Stimulated activated naive CD8-positive, alpha-beta T cell treated with anti-CD3 and anti-CD28 coated beads, Interleukin-15, amount 100 ng/mL, for 72 hours (primary cell): ENCODE data around the gene RSU1.
A peak's percentile ranks its signal among the peaks of the same experiment; 100 is the strongest.
"Not testable (repeated sequence)": the region's sequence is repeated elsewhere in the genome, so short reads cannot be mapped to it uniquely, and the experiment has no call there.

Experiments used
- ATAC-seq: fragments of 150-1000 bp; cut with Tn5 transposase; 2 replicates; pipeline ENCODE4 v1.10.0; 2021; ENCODE audit warnings: mild to moderate bottlenecking, moderate library complexity
- DNase-seq, 2 donors: peaks; one replicate each; pipeline ENCODE4 v3.0.0; 2021 to 2022
- H3K27ac Mint-ChIP-seq, 2 donors: one replicate each; pipeline ENCODE4 v1.8.0; 2022; ENCODE audit warnings: mild to moderate bottlenecking in 2 of 2, mixed read lengths in 2 of 2, moderate library complexity in 2 of 2
- H3K27me3 Mint-ChIP-seq: one replicate; pipeline ENCODE4 v1.8.0; 2022; ENCODE audit warnings: mixed read lengths
- H3K4me1 Mint-ChIP-seq: one replicate; pipeline ENCODE4 v1.8.0; 2022; ENCODE audit warnings: mild to moderate bottlenecking, mixed read lengths
- H3K4me3 Mint-ChIP-seq, 2 donors: one replicate each; pipeline ENCODE4 v1.8.0; 2022; ENCODE audit warnings: mild to moderate bottlenecking in 2 of 2, mixed read lengths in 2 of 2, moderate library complexity in 1 of 2
- H3K9me3 Mint-ChIP-seq, 2 donors: one replicate each; pipeline ENCODE4 v1.8.0; 2022; ENCODE audit warnings: mixed read lengths in 2 of 2

RSU1 gene

DNA sequence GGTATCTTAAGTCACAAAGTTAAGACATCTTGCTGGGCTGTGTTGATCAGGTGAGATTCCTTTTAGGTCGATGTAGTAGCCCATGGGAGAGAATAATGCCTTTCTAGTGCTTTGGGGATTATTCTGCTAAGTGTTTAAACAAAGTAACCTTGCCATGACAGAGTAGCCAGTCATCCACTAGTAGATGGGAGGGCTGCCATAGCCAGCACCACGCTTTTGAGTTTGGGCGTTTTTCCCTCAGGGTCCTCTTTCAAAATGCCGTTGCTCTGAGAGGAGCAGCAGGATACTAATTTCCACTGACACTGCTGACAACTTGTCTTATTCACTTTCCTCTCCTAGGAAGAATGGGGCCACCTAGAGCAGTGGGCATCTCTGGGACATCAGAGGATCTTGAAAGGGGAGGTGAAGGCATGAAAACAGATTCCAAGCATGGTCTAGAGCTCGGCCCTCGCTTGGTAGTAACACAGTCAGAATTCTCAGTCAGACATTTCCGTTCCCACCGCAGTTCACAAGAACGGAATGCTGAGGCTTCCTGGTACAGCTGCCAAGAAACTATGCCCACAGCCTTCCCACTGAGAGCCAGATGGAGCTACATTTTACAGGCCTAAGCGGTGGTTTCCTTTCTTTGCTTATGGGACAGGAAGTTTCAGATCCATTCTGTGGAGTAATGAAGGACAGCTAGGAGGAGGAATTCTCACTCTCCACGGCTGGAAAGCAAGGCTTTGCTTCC, 15.3 kb upstream of the RSU1 start:
- no peak overlapping the region for H3K27ac Mint-ChIP-seq
- no peaks in the 10 kb centered on the region for H3K9me3 Mint-ChIP-seq
- ATAC-seq (no peak), DNase-seq (no peak)
- H3K4me3 Mint-ChIP-seq, result no peak overlapping the region
- H3K4me1 Mint-ChIP-seq, result no peaks in the 10 kb centered on the region
- no peaks in the 10 kb centered on the region for H3K27me3 Mint-ChIP-seq

GRCh38 chr10:16828701-16829175, 11.5 kb upstream of the RSU1 start:
- no peaks in the 10 kb centered on the region for H3K4me1 Mint-ChIP-seq
- DNase-seq, result no peak
- no peaks in the 10 kb centered on the region for H3K9me3 Mint-ChIP-seq
- H3K4me3 Mint-ChIP-seq, result no peak overlapping the region
- no peak overlapping the region for H3K27ac Mint-ChIP-seq
- H3K27me3 Mint-ChIP-seq, result no peaks in the 10 kb centered on the region
- ATAC-seq, result no peak

GRCh38 chr10:16828114-16828568, 10.9 kb upstream of the RSU1 start:
- peak overlapping the region in 1 of 2 donors; percentile 48 for H3K27ac Mint-ChIP-seq
- ATAC-seq, result peak; percentile 73
- H3K4me1 Mint-ChIP-seq, result no peaks in the 10 kb centered on the region

DNA sequence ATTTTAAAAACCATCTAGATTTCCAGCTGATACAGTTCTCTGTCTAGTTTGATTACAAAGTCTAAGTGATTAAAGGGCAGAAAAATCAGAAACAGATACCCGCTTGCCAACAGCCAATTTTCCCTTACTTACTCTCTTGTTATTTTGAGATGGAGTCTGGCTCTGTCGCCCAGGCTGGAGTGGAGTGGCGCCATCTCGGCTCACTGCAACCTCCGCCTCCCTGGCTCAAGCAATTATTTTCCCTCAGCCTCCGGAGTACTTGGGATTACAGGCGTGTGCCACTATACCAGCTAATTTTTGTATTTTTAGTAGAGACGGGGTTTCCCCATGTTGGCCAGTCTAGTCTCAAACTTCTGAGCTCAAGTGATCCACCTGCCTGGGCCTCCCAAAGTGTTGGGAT, 10.2 kb upstream of the RSU1 start:
- peaks cover 6 to 11% of the 10 kb centered on the region in 2 donors for H3K9me3 Mint-ChIP-seq
- H3K4me3 Mint-ChIP-seq, ATAC-seq, H3K27ac Mint-ChIP-seq, DNase-seq, H3K4me1 Mint-ChIP-seq, H3K27me3 Mint-ChIP-seq: not testable (repeated sequence)

More at GRCh38 chr10:16828114-16828568, 10.9 kb upstream of the RSU1 start:
- peak; percentile 56 to 58 for DNase-seq
- Mint-ChIP-seq H3K4me3 (no peak overlapping the region), H3K9me3 (peaks cover 4 to 5% of the 10 kb centered on the region in 2 donors), H3K27me3 (no peaks in the 10 kb centered on the region)

GRCh38 chr10:16822726-16823360, 5.6 kb upstream of the RSU1 start:
- H3K4me3 Mint-ChIP-seq, result no peak overlapping the region
- DNase-seq (no peak), ATAC-seq (no peak)
- peaks cover 15% of the 10 kb centered on the region for H3K4me1 Mint-ChIP-seq
- no peak overlapping the region for H3K27ac Mint-ChIP-seq
- H3K27me3 Mint-ChIP-seq, result peaks cover 10% of the 10 kb centered on the region
- H3K9me3 Mint-ChIP-seq, result peaks cover 21 to 22% of the 10 kb centered on the region in 2 donors

DNA sequence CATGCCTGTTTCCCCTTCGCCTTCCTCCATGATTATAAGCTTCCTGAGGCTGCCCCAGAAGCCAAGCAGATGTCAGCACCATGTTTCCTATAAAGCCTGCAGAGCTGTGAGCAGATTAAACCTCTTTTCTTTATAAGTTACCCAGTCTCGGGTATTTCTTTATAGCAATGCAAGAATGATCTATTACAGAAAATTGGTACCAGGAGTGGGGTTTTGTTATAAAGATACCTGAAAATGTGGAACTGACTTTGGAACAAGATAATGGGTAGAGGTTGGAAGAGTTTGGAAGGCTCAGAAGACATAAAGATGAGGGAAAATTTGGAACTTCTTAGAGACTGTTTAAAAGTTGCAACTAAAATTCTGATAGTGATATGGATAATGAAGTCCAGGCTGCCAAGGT, 4.8 kb upstream of the RSU1 start:
- Mint-ChIP-seq H3K4me1 (peaks cover 15% of the 10 kb centered on the region), H3K9me3 (peaks cover 21 to 22% of the 10 kb centered on the region in 2 donors), H3K4me3 (no peak overlapping the region), H3K27ac (no peak overlapping the region), H3K27me3 (peaks cover 10% of the 10 kb centered on the region)
- ATAC-seq (no peak), DNase-seq (no peak)

DNA sequence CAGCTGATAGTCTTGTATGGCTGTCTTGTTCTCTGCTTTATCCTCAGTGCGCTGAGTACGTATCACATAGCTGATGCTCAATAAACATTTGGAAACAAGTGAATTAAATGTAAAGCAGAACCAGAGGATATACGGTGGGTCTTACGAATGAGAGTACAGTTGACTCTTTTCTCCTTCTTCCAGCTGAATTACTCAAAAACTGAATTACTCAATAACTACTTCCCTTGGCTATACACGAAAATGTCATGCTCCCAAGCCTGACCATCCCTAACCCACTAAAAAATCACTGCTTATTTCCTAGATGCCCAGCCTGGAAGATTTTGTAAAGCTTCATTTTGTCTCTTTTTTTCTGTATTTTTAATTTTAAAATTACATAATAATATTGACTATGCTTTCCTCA, 3.2 kb upstream of the RSU1 start:
- Mint-ChIP-seq H3K9me3 (peaks cover 21 to 22% of the 10 kb centered on the region in 2 donors), H3K27ac (no peak overlapping the region), H3K27me3 (peaks cover 10% of the 10 kb centered on the region), H3K4me3 (no peak overlapping the region), H3K4me1 (peaks cover 27% of the 10 kb centered on the region)
- DNase-seq, result no peak
- no peak for ATAC-seq

GRCh38 chr10:16820018-16820417, 2.8 kb upstream of the RSU1 start:
- H3K4me3 Mint-ChIP-seq, result no peak overlapping the region
- no peak for ATAC-seq
- DNase-seq, result no peak
- no peak overlapping the region for H3K27ac Mint-ChIP-seq
- peaks cover 21 to 22% of the 10 kb centered on the region in 2 donors for H3K9me3 Mint-ChIP-seq
- peaks cover 31% of the 10 kb centered on the region for H3K4me1 Mint-ChIP-seq
- H3K27me3 Mint-ChIP-seq, result peaks cover 10% of the 10 kb centered on the region

GRCh38 chr10:16819436-16819835, 2.2 kb upstream of the RSU1 start:
- Mint-ChIP-seq H3K4me1 (peaks cover 37% of the 10 kb centered on the region), H3K4me3 (no peak overlapping the region)

GRCh38 chr10:16819026-16819425, 1.8 kb upstream of the RSU1 start:
- Mint-ChIP-seq H3K27me3 (peaks cover 10% of the 10 kb centered on the region), H3K27ac (no peak overlapping the region), H3K4me1 (peaks cover 39% of the 10 kb centered on the region), H3K9me3 (peaks cover 21 to 22% of the 10 kb centered on the region in 2 donors), H3K4me3 (no peak overlapping the region)
- ATAC-seq, result no peak
- DNase-seq, result no peak

More at GRCh38 chr10:16819436-16819835, 2.2 kb upstream of the RSU1 start:
- H3K27me3 Mint-ChIP-seq, result peaks cover 10% of the 10 kb centered on the region
- DNase-seq, result no peak
- H3K27ac Mint-ChIP-seq, result no peak overlapping the region
- ATAC-seq, result no peak
- H3K9me3 Mint-ChIP-seq, result peaks cover 21 to 22% of the 10 kb centered on the region in 2 donors

DNA sequence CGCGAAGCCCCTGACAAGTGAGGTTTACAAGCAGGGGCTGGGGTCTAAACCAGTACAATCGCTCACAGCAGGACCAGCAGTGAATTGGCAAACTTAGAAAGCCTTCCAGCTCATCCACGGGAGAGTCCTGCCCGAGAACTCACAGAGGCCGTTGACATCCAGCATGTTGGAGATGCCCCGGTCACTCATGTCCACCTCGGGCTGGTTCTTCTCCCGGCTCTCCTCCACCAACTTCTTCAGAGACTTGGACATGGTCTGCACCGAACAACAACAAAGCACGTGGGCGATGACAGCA, 447 bp downstream of the RSU1 start:
- peaks cover 3 to 8% of the 10 kb centered on the region in 2 donors for H3K9me3 Mint-ChIP-seq
- peak overlapping the region; percentile 94 to 98 for H3K27ac Mint-ChIP-seq
- peaks cover 10% of the 10 kb centered on the region for H3K27me3 Mint-ChIP-seq
- ATAC-seq (no peak), DNase-seq (no peak)
- H3K4me3 Mint-ChIP-seq, result peak overlapping the region; percentile 84 to 91
- H3K4me1 Mint-ChIP-seq, result peaks cover 49% of the 10 kb centered on the region

DNA sequence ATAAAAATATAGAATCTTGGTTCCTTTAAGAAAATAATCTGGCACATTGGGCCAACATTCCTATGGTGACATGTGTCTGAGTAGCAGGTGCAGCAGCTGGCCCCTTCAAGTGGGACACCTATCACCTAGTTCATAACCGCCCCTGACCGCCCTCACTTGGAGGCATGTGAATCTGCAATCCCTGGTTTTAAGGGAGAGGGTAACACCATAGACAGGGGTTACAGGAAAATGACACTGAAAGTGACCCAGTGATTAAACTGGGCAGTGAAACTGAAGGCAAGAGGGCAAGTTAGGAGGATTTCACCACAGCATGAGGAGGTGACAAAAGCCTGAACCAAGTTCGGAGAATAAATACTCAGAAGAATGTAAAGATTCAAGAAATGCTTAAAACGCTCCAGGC, 1.1 kb downstream of the RSU1 start:
- Mint-ChIP-seq H3K9me3 (peaks cover 0 to 4% of the 10 kb centered on the region in 2 donors), H3K27ac (peak overlapping the region; percentile 94), H3K27me3 (peaks cover 10% of the 10 kb centered on the region), H3K4me1 (peaks cover 55% of the 10 kb centered on the region), H3K4me3 (peak overlapping the region; percentile 84 to 91)
- ATAC-seq (no peak), DNase-seq (no peak)

DNA sequence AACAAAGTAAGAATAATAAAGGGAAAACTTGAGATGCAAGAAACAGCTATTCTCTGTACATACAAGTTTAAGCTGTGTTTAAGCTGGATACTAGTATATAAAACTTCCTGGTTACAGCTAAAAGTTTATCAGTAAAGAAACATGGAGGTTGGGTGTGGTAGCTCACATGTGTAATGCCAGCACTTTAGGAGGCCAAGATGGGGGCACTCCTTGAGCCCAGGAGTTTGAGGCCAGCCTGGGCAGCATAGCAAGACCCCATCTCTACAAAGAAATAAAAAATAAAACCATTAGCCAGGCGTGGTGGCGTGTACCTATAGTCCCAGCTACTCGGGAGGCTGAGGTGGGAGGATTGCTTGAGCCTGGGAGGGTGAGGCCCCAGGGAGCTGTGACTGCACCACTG, 3.2 kb downstream of the RSU1 start:
- no peak for DNase-seq
- H3K9me3 Mint-ChIP-seq, result no peaks in the 10 kb centered on the region
- no peak overlapping the region for H3K27ac Mint-ChIP-seq
- no peak overlapping the region for H3K4me3 Mint-ChIP-seq
- ATAC-seq, result no peak
- peaks cover 49% of the 10 kb centered on the region for H3K4me1 Mint-ChIP-seq
- no peaks in the 10 kb centered on the region for H3K27me3 Mint-ChIP-seq

DNA sequence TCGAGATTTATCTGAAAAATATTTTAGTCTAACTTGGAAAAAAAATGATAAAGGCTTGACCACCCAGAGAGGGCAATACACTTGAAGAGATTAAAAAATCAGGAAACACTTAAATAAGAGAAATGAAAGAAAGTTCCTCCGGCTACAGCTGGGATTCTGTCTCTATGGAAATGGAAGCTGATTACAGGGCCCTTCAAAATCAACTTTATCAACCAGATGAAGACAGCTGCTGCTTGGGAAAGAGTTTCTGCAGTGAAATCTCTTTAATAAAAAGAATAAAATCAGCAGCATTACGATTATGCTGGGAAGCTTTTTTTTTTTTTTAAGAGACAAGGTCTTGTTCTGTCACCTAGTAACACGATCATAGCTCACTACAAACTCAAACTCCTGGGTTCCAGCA, 4.5 kb downstream of the RSU1 start:
- Mint-ChIP-seq H3K27me3 (no peaks in the 10 kb centered on the region), H3K4me3 (no peak overlapping the region), H3K9me3 (no peaks in the 10 kb centered on the region), H3K27ac (no peak overlapping the region), H3K4me1 (peaks cover 46% of the 10 kb centered on the region)
- no peak for DNase-seq
- ATAC-seq, result no peak

- Mint-ChIP-seq H3K4me3 (no peak overlapping the region), H3K4me1 (peaks cover 46% of the 10 kb centered on the region), H3K27ac (no peak overlapping the region), H3K9me3 (no peaks in the 10 kb centered on the region), H3K27me3 (no peaks in the 10 kb centered on the region)
- DNase-seq, result no peak
- ATAC-seq, result no peak
Measured at GRCh38 chr10:16811765-16812164, 5.5 kb downstream of the RSU1 start.

- H3K4me1 Mint-ChIP-seq, result peaks cover 43% of the 10 kb centered on the region
- DNase-seq, result no peak
- no peak for ATAC-seq
Measured at GRCh38 chr10:16811292-16811691, 5.9 kb downstream of the RSU1 start.

More at GRCh38 chr10:16811292-16811691, 5.9 kb downstream of the RSU1 start:
- H3K27ac Mint-ChIP-seq, result no peak overlapping the region
- no peak overlapping the region for H3K4me3 Mint-ChIP-seq
- H3K9me3 Mint-ChIP-seq, result no peaks in the 10 kb centered on the region
- H3K27me3 Mint-ChIP-seq, result no peaks in the 10 kb centered on the region
